WTC11 (cell line): ENCODE measurements around the gene FAM20B. TPM values are rescaled to one million over a fixed set of nuclear protein-coding genes. Genes with fewer than 3 reads are reported as not detected.

Source experiments
- ATAC-seq: fragments of 200-7000 bp; cut with Tn5 transposase; 2 replicates; pipeline ENCODE4 v1.10.0; 2021; ENCODE audit warnings: mild to moderate bottlenecking, moderate library complexity
- CTCF ChIA-PET: fragments of 300-600 bp; sonication (Branson Sonifier 250); formaldehyde crosslinking; loops from one replicate; lab custom pipeline; 2021; ENCODE audit warnings: antibody characterized with exemption; lab: Charles Lee
- POLR2A ChIA-PET: fragments of 350-600 bp; sonication (Branson Sonifier 250); formaldehyde crosslinking; loops from one replicate; lab custom pipeline; 2021; ENCODE audit warnings: antibody characterized with exemption; lab: Charles Lee
- DNase-seq: peaks from one replicate; pipeline ENCODE4 v3.0.0; 2021; ENCODE audit warnings: low spot score
- H3K27ac Mint-ChIP-seq: 2 replicates; pipeline ENCODE4 v1.8.0; 2021; ENCODE audit warnings: mixed read lengths
- H3K27me3 Mint-ChIP-seq: 2 replicates; pipeline ENCODE4 v1.8.0; 2021; ENCODE audit warnings: low read depth, mild to moderate bottlenecking, moderate library complexity, mixed read lengths
- H3K36me3 Mint-ChIP-seq: 2 replicates; pipeline ENCODE4 v1.8.0; 2021; ENCODE audit warnings: mixed read lengths
- H3K4me1 Mint-ChIP-seq: 2 replicates; pipeline ENCODE4 v1.8.0; 2022; ENCODE audit warnings: mixed read lengths
- H3K4me3 Mint-ChIP-seq: 2 replicates; pipeline ENCODE4 v1.8.0; 2021; ENCODE audit warnings: mild to moderate bottlenecking, moderate library complexity, mixed read lengths
- H3K9me3 Mint-ChIP-seq: 2 replicates; pipeline ENCODE4 v1.8.0; 2021; ENCODE audit warnings: mixed read lengths
- AR ChIP-seq: fragments of 250-450 bp; sonication (Bioruptor Pico); IDR thresholded peaks from 2 replicates; pipeline ENCODE4 v1.9.0; 2021; ENCODE audit warnings: mild to moderate bottlenecking
- E2F4 ChIP-seq: sonication (generic); formaldehyde crosslinking; IDR thresholded peaks from 2 replicates; pipeline ENCODE4 v1.8.1; 2022; ENCODE audit warnings: low read depth, mild to moderate bottlenecking, moderate library complexity, missing genetic modification reagents, borderline replicate concordance
- ELF4 ChIP-seq: sonication (generic); formaldehyde crosslinking; IDR thresholded peaks from 2 replicates; pipeline ENCODE4 v1.8.1; 2022; ENCODE audit warnings: low read depth, mild to moderate bottlenecking, moderate library complexity, missing genetic modification reagents
- GTF2I ChIP-seq: fragments of 250-450 bp; sonication (Bioruptor Pico); conservative IDR thresholded peaks from 2 replicates; pipeline ENCODE4 v1.4.0; 2021; ENCODE audit warnings: mild to moderate bottlenecking
- HMGXB4 ChIP-seq: sonication (generic); formaldehyde crosslinking; IDR thresholded peaks from 2 replicates; pipeline ENCODE4 v1.8.1; 2023; ENCODE audit warnings: mild to moderate bottlenecking, moderate library complexity, missing genetic modification reagents
- STAT6 ChIP-seq: sonication (generic); formaldehyde crosslinking; conservative IDR thresholded peaks from 2 replicates; pipeline ENCODE4 v1.8.1; 2023; ENCODE audit warnings: mild to moderate bottlenecking, low read depth, missing genetic modification reagents, moderate library complexity
- ZBTB43 ChIP-seq: sonication (generic); formaldehyde crosslinking; IDR thresholded peaks from 2 replicates; pipeline ENCODE4 v1.8.1; 2023; ENCODE audit warnings: mild to moderate bottlenecking, missing genetic modification reagents
- total RNA-seq: library from RNA; stranded (reverse); gene quantifications from 3 replicates; pipeline ENCODE4 v1.2.3, GENCODE V29; 2021

The FAM20B gene
- total RNA-seq, 1 experiment from 2014 or later = 36.1 TPM

- no peaks in the 10 kb centered on the region for H3K9me3 Mint-ChIP-seq
- POLR2A ChIA-PET = no interaction called here
Measured at GRCh38 chr1:179030130-179030529, 4.4 kb downstream of the FAM20B start.

More at GRCh38 chr1:179030130-179030529, 4.4 kb downstream of the FAM20B start:
- TF ChIP-seq ELF4 (CRISPR knock-in tag) (no peak), ZBTB43 (no peak), HMGXB4 (no peak), E2F4 (CRISPR knock-in tag) (no peak), STAT6 (CRISPR knock-in tag) (no peak), AR (CRISPR knock-in tag) (no peak), GTF2I (CRISPR knock-in tag) (no peak)
- H3K4me3 Mint-ChIP-seq = no peak overlapping the region
- H3K4me1 Mint-ChIP-seq = peaks cover 67% of the 10 kb centered on the region
- H3K27me3 Mint-ChIP-seq = no peaks in the 10 kb centered on the region; the same call in 1 of the 2 replicates
- DNase-seq (no peak), ATAC-seq (no peak)
- CTCF ChIA-PET = interaction anchor here (1.1 to 4.3 kb wide), 2 partner anchors 27 to 785 kb away, joined by 3 to 19 read pairs; no protein-coding TSS in a partner anchor
- no peaks in the 10 kb centered on the region for H3K36me3 Mint-ChIP-seq
- no peak overlapping the region for H3K27ac Mint-ChIP-seq
